Panc1 (cell line): ENCODE measurements around the gene CRIM1. TPM values are rescaled to one million over a fixed set of nuclear protein-coding genes. Genes with fewer than 3 reads are reported as not detected.

Experiments used
- ATAC-seq: fragments of 200-7000 bp; cut with Tn5 transposase; 2 replicates; pipeline ENCODE4 v1.9.1; 2020; ENCODE audit warnings: mild to moderate bottlenecking, moderate library complexity
- BruUV-seq: library from RNA; stranded (reverse); fragments of 400-500 nt; replicated peaks from 2 replicates; lab custom pipeline; 2021; lab: Mats Ljungman, UMichigan
- CTCF ChIA-PET: fragments of 300-600 bp; sonication (Branson Sonifier 250); formaldehyde crosslinking; loops from one replicate; lab custom pipeline; 2022; ENCODE audit warnings: antibody characterized with exemption; lab: Charles Lee
- POLR2A ChIA-PET: fragments of 300-600 bp; sonication (Branson Sonifier 250); formaldehyde crosslinking; loops from one replicate; lab custom pipeline; 2022; ENCODE audit warnings: antibody characterized with exemption; lab: Charles Lee
- DNase-seq: peaks from one replicate; pipeline ENCODE4 v3.0.0-alpha.2; 2010; ENCODE audit warnings: low read depth, low spot score
- H3K27ac ChIP-seq: 2 replicates; pipeline ENCODE4 v1.5.1; 2011; ENCODE audit warnings: mild to moderate bottlenecking, low read length, inconsistent platforms
- H3K27me3 ChIP-seq: fragments of 200-500 bp; sonication (Bioruptor generic); 2 replicates; pipeline ENCODE4 v1.6.0; 2014; ENCODE audit warnings: low read length, inconsistent platforms; ENCODE audit not compliant: control insufficient read depth, insufficient read depth
- H3K36me3 ChIP-seq: fragments of 200-500 bp; sonication (Bioruptor generic); 2 replicates; pipeline ENCODE4 v1.5.1; 2014; ENCODE audit warnings: inconsistent platforms, mild to moderate bottlenecking, low read length, moderate library complexity; ENCODE audit not compliant: control insufficient read depth, insufficient read depth
- H3K4me1 ChIP-seq: 2 replicates; pipeline ENCODE4 v1.5.1; 2011; ENCODE audit warnings: inconsistent platforms, mild to moderate bottlenecking, low read length, moderate library complexity; ENCODE audit not compliant: control insufficient read depth, insufficient read depth
- H3K4me3 ChIP-seq, 2 experiments: 2 replicates each; pipeline ENCODE4 v1.5.1; 2011 to 2012; ENCODE audit warnings: low read depth in 2 of 2, low read length in 2 of 2, mild to moderate bottlenecking in 2 of 2, inconsistent platforms in 1 of 2, moderate library complexity in 1 of 2
- H3K9me3 ChIP-seq: fragments of 200-500 bp; sonication (Bioruptor generic); 2 replicates; pipeline ENCODE4 v1.5.1; 2014; ENCODE audit warnings: low read depth, mild to moderate bottlenecking, inconsistent platforms, low read length, moderate library complexity; ENCODE audit not compliant: control insufficient read depth, insufficient read depth
- POLR2AphosphoS5 ChIP-seq: IDR thresholded peaks from 2 replicates; pipeline ENCODE4 v1.6.1; 2012; ENCODE audit warnings: mild to moderate bottlenecking, low read depth, low read length, moderate library complexity
- REST ChIP-seq, 2 experiments: IDR thresholded peaks; 2 replicates each; pipeline ENCODE4 v1.6.1; 2011 to 2012; ENCODE audit warnings: low read depth in 2 of 2, control low read depth in 1 of 2, low read length in 1 of 2, mild to moderate bottlenecking in 1 of 2, moderate library complexity in 1 of 2; ENCODE audit not compliant: insufficient read depth in 1 of 2
- SIN3A ChIP-seq: IDR thresholded peaks from 2 replicates; pipeline ENCODE4 v1.6.1; 2012; ENCODE audit warnings: low read depth, mild to moderate bottlenecking, low read length, moderate library complexity, borderline replicate concordance; ENCODE audit not compliant: insufficient read depth
- in situ Hi-C: cut with HindIII; loops from 2 replicates; pipeline ENCODE4 v1.10.0; 2016; ENCODE audit warnings: low sequenced_read_pairs, low pct_unique_long_range_greater_than_20kb
- intact Hi-C: fragments of 100-400 bp; cut with micrococcal nuclease; formaldehyde crosslinking; loops from one replicate; pipeline ENCODE4 v1.10.0; 2022; ENCODE audit not compliant: unreplicated experiment
- total RNA-seq: library from RNA; stranded (reverse); gene quantifications from one replicate; pipeline ENCODE4 v1.2.1, GENCODE V29; 2021; ENCODE audit not compliant: unreplicated experiment
- TF ChIP-seq, protein P1 (sequence below): fragments of 450-650 bp; IDR thresholded peaks from 2 replicates; pipeline ENCODE4 v1.5.1; 2017; ENCODE audit warnings: mild to moderate bottlenecking

The CRIM1 gene
- total RNA-seq, 1 experiment from 2014 or later = 290 TPM

DNA sequence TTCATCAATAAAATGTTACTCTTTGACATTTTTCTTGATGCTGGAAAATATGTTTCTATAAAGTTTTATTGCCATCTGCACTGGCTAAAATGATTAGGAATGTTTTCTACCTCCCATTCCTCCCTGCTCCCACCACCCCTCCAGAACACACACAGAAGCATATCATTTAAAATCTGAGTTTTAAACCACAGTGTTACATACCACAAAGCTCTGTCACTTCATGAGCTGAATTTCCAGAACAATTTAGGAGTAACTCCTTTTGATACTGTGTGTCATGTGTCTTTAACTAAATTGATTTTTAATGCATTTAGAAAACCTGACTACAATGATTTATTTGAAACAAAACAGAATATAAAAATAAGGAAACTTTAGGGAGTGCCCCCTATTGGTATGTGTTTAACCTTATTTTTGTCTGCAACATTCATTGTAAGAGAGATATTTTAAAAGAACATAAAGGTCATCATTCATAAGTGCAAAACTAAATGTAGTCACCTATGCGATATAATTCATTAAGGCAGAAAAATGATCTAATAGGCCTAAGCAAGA is 190.4 kb downstream of the CRIM1 start:
- CTCF ChIA-PET = no interaction called here
- DNase-seq (no peak), ATAC-seq (no peak)
- peak overlapping the region; percentile 74 for H3K27ac ChIP-seq
- no peaks in the 10 kb centered on the region for H3K9me3 ChIP-seq
- H3K4me3 ChIP-seq = no peak overlapping the region
- in situ Hi-C loops = no loop called here
- BruUV-seq = no TSS peak
- peaks cover 77% of the 10 kb centered on the region for H3K4me1 ChIP-seq
- intact Hi-C loops = no loop called here
- peaks cover 68% of the 10 kb centered on the region for H3K36me3 ChIP-seq
- TF ChIP-seq, protein P1, sequence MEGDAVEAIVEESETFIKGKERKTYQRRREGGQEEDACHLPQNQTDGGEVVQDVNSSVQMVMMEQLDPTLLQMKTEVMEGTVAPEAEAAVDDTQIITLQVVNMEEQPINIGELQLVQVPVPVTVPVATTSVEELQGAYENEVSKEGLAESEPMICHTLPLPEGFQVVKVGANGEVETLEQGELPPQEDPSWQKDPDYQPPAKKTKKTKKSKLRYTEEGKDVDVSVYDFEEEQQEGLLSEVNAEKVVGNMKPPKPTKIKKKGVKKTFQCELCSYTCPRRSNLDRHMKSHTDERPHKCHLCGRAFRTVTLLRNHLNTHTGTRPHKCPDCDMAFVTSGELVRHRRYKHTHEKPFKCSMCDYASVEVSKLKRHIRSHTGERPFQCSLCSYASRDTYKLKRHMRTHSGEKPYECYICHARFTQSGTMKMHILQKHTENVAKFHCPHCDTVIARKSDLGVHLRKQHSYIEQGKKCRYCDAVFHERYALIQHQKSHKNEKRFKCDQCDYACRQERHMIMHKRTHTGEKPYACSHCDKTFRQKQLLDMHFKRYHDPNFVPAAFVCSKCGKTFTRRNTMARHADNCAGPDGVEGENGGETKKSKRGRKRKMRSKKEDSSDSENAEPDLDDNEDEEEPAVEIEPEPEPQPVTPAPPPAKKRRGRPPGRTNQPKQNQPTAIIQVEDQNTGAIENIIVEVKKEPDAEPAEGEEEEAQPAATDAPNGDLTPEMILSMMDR = peak; percentile 35; the same call in 1 of the 2 replicates
- TF ChIP-seq POLR2AphosphoS5 = no peak
- no peaks in the 10 kb centered on the region for H3K27me3 ChIP-seq
- POLR2A ChIA-PET = no interaction called here

GRCh38 chr2:36547906-36548305 is 192.3 kb downstream of the CRIM1 start:
- DNase-seq (no peak), ATAC-seq (peak; percentile 57)
- no peaks in the 10 kb centered on the region for H3K9me3 ChIP-seq
- BruUV-seq = no TSS peak
- in situ Hi-C loops = no loop called here
- intact Hi-C loops = no loop called here
- peaks cover 64% of the 10 kb centered on the region for H3K36me3 ChIP-seq
- no peaks in the 10 kb centered on the region for H3K27me3 ChIP-seq
- H3K4me3 ChIP-seq = no peak overlapping the region
- no peak for TF ChIP-seq REST (IDR thresholded peaks at IDR 0.05; ENCODE audit: insufficient read depth in 1 of 2, low read depth in 2 of 2, low read length in 1 of 2)
- TF ChIP-seq POLR2AphosphoS5 = no peak
- no peak for TF ChIP-seq SIN3A
- TF ChIP-seq, protein P1 = no peak
- peaks cover 88% of the 10 kb centered on the region for H3K4me1 ChIP-seq
- ChIA-PET POLR2A (no interaction called here), CTCF (no interaction called here)
- H3K27ac ChIP-seq = peak overlapping the region; percentile 74
